GM12875 (cell line): ENCODE data around the gene ZIC1.

ENCODE experiments used
- H3K4me3 ChIP-seq: one replicate; pipeline ENCODE4 v1.5.1; 2011; ENCODE audit warnings: low read depth, low read length, control low read depth
- CTCF ChIP-seq: IDR thresholded peaks from 2 replicates; pipeline ENCODE4 v1.5.1; 2011; ENCODE audit warnings: low read depth, mild to moderate bottlenecking, control low read depth, inconsistent platforms, low read length, moderate library complexity, borderline replicate concordance; ENCODE audit not compliant: insufficient read depth

The ZIC1 gene

GRCh38 chr3:147420353-147421183 lies 11.4 kb downstream of the ZIC1 start:
- H3K4me3 ChIP-seq = no peak overlapping the region

GRCh38 chr3:147421184-147421912 lies 12.2 kb downstream of the ZIC1 start:
- no peak for TF ChIP-seq CTCF
- no peak overlapping the region for H3K4me3 ChIP-seq

More at GRCh38 chr3:147420353-147421183, 11.4 kb downstream of the ZIC1 start:
- no peak for TF ChIP-seq CTCF

- H3K4me3 ChIP-seq = no peak overlapping the region
- TF ChIP-seq CTCF = no peak
These were observed 13.0 kb downstream of the ZIC1 start for GRCh38 chr3:147422196-147422595.

GRCh38 chr3:147422601-147423536 lies 13.7 kb downstream of the ZIC1 start:
- no peak overlapping the region for H3K4me3 ChIP-seq
- no peak for TF ChIP-seq CTCF

GRCh38 chr3:147423537-147423797 lies 14.3 kb downstream of the ZIC1 start:
- H3K4me3 ChIP-seq = no peak overlapping the region

More at GRCh38 chr3:147423537-147423797, 14.3 kb downstream of the ZIC1 start:
- no peak for TF ChIP-seq CTCF
